Suprapubic skin (tissue), 3 donors: ENCODE results near the gene BANP.

Experiments
- CTCF ChIP-seq, 2 donors: fragments of 200-600 bp in 1 of 2; fragments of 450-650 bp in 1 of 2; sonication (generic) in 1 of 2; IDR thresholded peaks; one replicate each; pipeline ENCODE4 v1.5.1; 2016 to 2019; ENCODE audit warnings: antibody characterized with exemption in 2 of 2, mild to moderate bottlenecking in 1 of 2, moderate library complexity in 1 of 2
- EP300 ChIP-seq: sonication (generic); formaldehyde crosslinking; IDR thresholded peaks from one replicate; pipeline ENCODE4 v1.6.1; 2017; ENCODE audit warnings: antibody characterized with exemption
- POLR2A ChIP-seq, 2 donors: fragments of 450-650 bp; IDR thresholded peaks; one replicate each; pipeline ENCODE4 v1.6.1; 2017; ENCODE audit warnings: antibody characterized with exemption in 2 of 2, mild to moderate bottlenecking in 2 of 2, moderate library complexity in 2 of 2

- TF ChIP-seq POLR2A (IDR thresholded peaks at IDR 0.05) (no peak), CTCF (IDR thresholded peaks at IDR 0.05) (peak in 1 of 2 donors; percentile 8), EP300 (no peak)
Observed at GRCh38 chr16:88005181-88005581, 53.9 kb downstream of the BANP start.
